ENCODE measurements around the gene IGFBP5. TPM values are rescaled to one million over a fixed set of nuclear protein-coding genes. Genes with fewer than 3 reads are reported as not detected.

The IGFBP5 gene
- polyA plus RNA-seq, 1 donor from 2014 or later = 1.6 TPM

DNA sequence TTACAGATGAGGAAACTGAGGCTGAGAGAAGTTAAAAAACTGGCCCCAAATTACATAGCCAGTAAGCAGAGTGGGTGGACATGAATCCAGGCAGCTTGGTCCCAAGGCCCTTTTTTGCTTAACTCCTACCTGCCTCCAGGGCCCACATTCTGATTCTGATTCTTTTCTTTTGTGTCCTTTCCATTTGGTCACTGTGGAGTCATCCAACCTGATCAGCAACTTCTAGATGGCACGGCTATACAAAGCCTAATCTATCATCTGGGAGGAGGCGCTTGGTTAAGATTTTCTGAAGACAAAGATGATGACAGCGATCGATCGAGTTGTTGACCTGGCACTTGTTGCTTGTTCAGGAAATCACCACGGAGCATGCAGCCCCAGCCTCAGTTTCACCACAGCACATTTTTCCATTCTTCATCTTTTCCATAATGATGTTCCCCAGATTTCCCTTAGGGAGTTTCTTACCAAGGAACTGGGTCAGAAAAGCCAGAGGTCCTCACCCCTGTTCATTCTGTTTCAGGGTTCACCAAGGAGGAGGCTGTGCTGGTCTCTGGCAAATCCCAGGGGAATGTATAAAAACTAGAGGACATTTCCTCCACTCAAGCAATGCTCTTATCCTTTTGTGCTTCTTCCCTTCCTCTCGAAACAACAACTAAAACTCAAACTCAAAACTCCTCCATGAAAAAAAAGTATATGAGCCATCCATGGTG lies 69.0 kb downstream of the IGFBP5 start:
- Histone ChIP-seq H3K27me3 (ENCODE audit: insufficient read depth, low read depth, low read length) (no peaks in the 10 kb centered on the region), H3K4me3 (ENCODE audit: low read length) (no peak overlapping the region), H3K27ac (ENCODE audit: low read length) (no peak overlapping the region), H3K36me3 (ENCODE audit: insufficient read depth, low read length) (no peaks in the 10 kb centered on the region), H3K9me3 (ENCODE audit: low read length) (no peaks in the 10 kb centered on the region), H3K79me2 (replicated peaks; ENCODE audit: insufficient read depth, low read length) (no peaks in the 10 kb centered on the region), H3K9ac (ENCODE audit: low read length) (no peak overlapping the region), H3K4me2 (ENCODE audit: low read length) (no peak overlapping the region), H3K9me2 (ENCODE audit: insufficient read depth, low read length) (no peaks in the 10 kb centered on the region), H3F3A (ENCODE audit: insufficient read depth, low read length, poor library complexity, severe bottlenecking) (no peaks in the 10 kb centered on the region), H4K20me1 (ENCODE audit: insufficient read depth) (no peaks in the 10 kb centered on the region), H2AFZ (ENCODE audit: low read depth, low read length) (no peak overlapping the region)
- no peak for TF ChIP-seq REST (IDR thresholded peaks at IDR 0.05; ENCODE audit: borderline replicate concordance)
- no peak for TF ChIP-seq MXI1 (conservative IDR thresholded peaks at IDR 0.05; ENCODE audit: poor library complexity, severe bottlenecking)

- Histone ChIP-seq H3K4me3 (ENCODE audit: low read length) (no peak overlapping the region), H2AFZ (ENCODE audit: low read depth, low read length) (no peak overlapping the region), H3K9me3 (ENCODE audit: low read length) (no peaks in the 10 kb centered on the region), H3K27me3 (ENCODE audit: insufficient read depth, low read depth, low read length) (no peaks in the 10 kb centered on the region), H3F3A (ENCODE audit: insufficient read depth, low read length, poor library complexity, severe bottlenecking) (no peaks in the 10 kb centered on the region), H3K9me2 (ENCODE audit: insufficient read depth, low read length) (no peaks in the 10 kb centered on the region), H4K20me1 (ENCODE audit: insufficient read depth) (no peaks in the 10 kb centered on the region), H3K9ac (ENCODE audit: low read length) (no peak overlapping the region), H3K79me2 (replicated peaks; ENCODE audit: insufficient read depth, low read length) (no peaks in the 10 kb centered on the region), H3K4me2 (ENCODE audit: low read length) (no peak overlapping the region), H3K36me3 (ENCODE audit: insufficient read depth, low read length) (no peaks in the 10 kb centered on the region), H3K27ac (ENCODE audit: low read length) (no peak overlapping the region)
- TF ChIP-seq CTCF (IDR thresholded peaks at IDR 0.05; ENCODE audit: poor library complexity, severe bottlenecking) (no peak), REST (IDR thresholded peaks at IDR 0.05; ENCODE audit: borderline replicate concordance) (no peak), SMC3 (conservative IDR thresholded peaks at IDR 0.05; ENCODE audit: poor library complexity) (no peak), POLR2AphosphoS5 (IDR thresholded peaks at IDR 0.05) (no peak), EZH2 (IDR thresholded peaks at IDR 0.05; ENCODE audit: borderline replicate concordance, insufficient read depth, low read length, poor library complexity, severe bottlenecking) (no peak), RAD21 (conservative IDR thresholded peaks at IDR 0.05) (no peak), TAF1 (IDR thresholded peaks at IDR 0.05; ENCODE audit: low read depth) (no peak), EP300 (conservative IDR thresholded peaks at IDR 0.05; ENCODE audit: poor library complexity, severe bottlenecking) (no peak), MXI1 (conservative IDR thresholded peaks at IDR 0.05; ENCODE audit: poor library complexity, severe bottlenecking) (no peak)
These were observed 71.1 kb downstream of the IGFBP5 start for GRCh38 chr2:216624251-216624650.
